GM23338 (cell line): ENCODE data around the gene KSR2. TPM values are rescaled to one million over a fixed set of nuclear protein-coding genes. Genes with fewer than 3 reads are reported as not detected.

Experiments used
- ATAC-seq: fragments of 200-7000 bp; cut with Tn5 transposase; 3 replicates; pipeline ENCODE4 v1.9.1; 2020
- DNase-seq: peaks from one replicate; pipeline ENCODE4 v3.0.0-alpha.2; 2015; ENCODE audit warnings: low spot score
- H2AFZ ChIP-seq: fragments of 200-600 bp; sonication (generic); 2 replicates; pipeline ENCODE4 v1.8.0; 2016; ENCODE audit warnings: antibody characterized with exemption, mild to moderate bottlenecking, moderate library complexity
- H3F3A ChIP-seq: fragments of 200-600 bp; sonication (generic); replicated peaks from 2 replicates; pipeline ENCODE4 v1.8.0; 2017; ENCODE audit warnings: antibody characterized with exemption, mixed run types, low read depth
- H3K27ac ChIP-seq: fragments of 200-600 bp; sonication (generic); 2 replicates; pipeline ENCODE4 v1.6.1; 2016; ENCODE audit warnings: low read depth
- H3K27me3 ChIP-seq: fragments of 200-600 bp; sonication (generic); 2 replicates; pipeline ENCODE4 v1.8.0; 2016; ENCODE audit warnings: mild to moderate bottlenecking, mixed run types, moderate library complexity; ENCODE audit not compliant: insufficient read depth
- H3K36me3 ChIP-seq: fragments of 200-600 bp; sonication (generic); 2 replicates; pipeline ENCODE4 v1.8.0; 2016; ENCODE audit warnings: mild to moderate bottlenecking; ENCODE audit not compliant: insufficient read depth
- H3K4me1 ChIP-seq: fragments of 200-600 bp; sonication (generic); 2 replicates; pipeline ENCODE4 v1.8.0; 2016; ENCODE audit warnings: mild to moderate bottlenecking, moderate library complexity; ENCODE audit not compliant: insufficient read depth
- H3K4me2 ChIP-seq: fragments of 200-600 bp; sonication (generic); 2 replicates; pipeline ENCODE4 v1.7.1; 2017; ENCODE audit warnings: mixed run types
- H3K4me3 ChIP-seq: fragments of 200-600 bp; sonication (generic); 2 replicates; pipeline ENCODE4 v1.6.1; 2016; ENCODE audit warnings: mixed run types
- H3K79me2 ChIP-seq: fragments of 200-600 bp; sonication (generic); replicated peaks from 2 replicates; pipeline ENCODE4 v1.8.0; 2017; ENCODE audit warnings: mild to moderate bottlenecking; ENCODE audit not compliant: insufficient read depth
- H3K9me2 ChIP-seq: fragments of 200-600 bp; sonication (generic); 2 replicates; pipeline ENCODE4 v1.8.0; 2017; ENCODE audit not compliant: insufficient read depth
- H4K20me1 ChIP-seq: fragments of 200-600 bp; sonication (generic); replicated peaks from 2 replicates; pipeline ENCODE4 v1.8.0; 2017; ENCODE audit warnings: mild to moderate bottlenecking; ENCODE audit not compliant: insufficient read depth
- H3K27ac Mint-ChIP-seq: 2 replicates; pipeline ENCODE4 v1.8.0; 2020; ENCODE audit warnings: inconsistent platforms, mild to moderate bottlenecking, moderate library complexity, mixed read lengths
- H3K27me3 Mint-ChIP-seq: 3 replicates; pipeline ENCODE4 v1.8.0; 2022; ENCODE audit warnings: low read depth, mild to moderate bottlenecking, moderate library complexity, mixed read lengths, inconsistent platforms; ENCODE audit not compliant: insufficient read depth, poor library complexity
- H3K36me3 Mint-ChIP-seq: 3 replicates; pipeline ENCODE4 v1.8.0; 2021; ENCODE audit warnings: low read depth, mild to moderate bottlenecking, inconsistent platforms, moderate library complexity, mixed read lengths
- H3K4me1 Mint-ChIP-seq: 3 replicates; pipeline ENCODE4 v1.8.0; 2020; ENCODE audit warnings: mild to moderate bottlenecking, inconsistent platforms, mixed read lengths
- H3K4me3 Mint-ChIP-seq: 3 replicates; pipeline ENCODE4 v1.8.0; 2021; ENCODE audit warnings: moderate library complexity, mild to moderate bottlenecking, inconsistent platforms, mixed read lengths
- H3K9me3 Mint-ChIP-seq: 3 replicates; pipeline ENCODE4 v1.8.0; 2020; ENCODE audit warnings: moderate library complexity, mild to moderate bottlenecking, inconsistent platforms, mixed read lengths
- CREB1 ChIP-seq: fragments of 250-450 bp; sonication (Bioruptor Pico); IDR thresholded peaks from 2 replicates; pipeline ENCODE4 v1.5.0; 2020; ENCODE audit warnings: low read depth, mild to moderate bottlenecking, moderate library complexity
- CTCF ChIP-seq, 2 experiments: fragments of 200-600 bp in 1 of 2; sonication (generic) in 1 of 2; conservative IDR thresholded peaks; 2 replicates each; pipeline versions ENCODE4 v1.5.1 to v1.6.1; 2016 to 2017; ENCODE audit warnings: antibody characterized with exemption in 2 of 2, low read depth in 2 of 2, mild to moderate bottlenecking in 2 of 2, moderate library complexity in 1 of 2
- ETS1 ChIP-seq: IDR thresholded peaks from 2 replicates; pipeline ENCODE4 v1.6.1; 2016; ENCODE audit warnings: antibody characterized with exemption
- EZH2phosphoT487 ChIP-seq: fragments of 200-600 bp; sonication (generic); IDR thresholded peaks from one replicate; pipeline ENCODE4 v1.8.1; 2018; ENCODE audit warnings: antibody characterized with exemption; ENCODE audit not compliant: unreplicated experiment
- JUNB ChIP-seq: IDR thresholded peaks from one replicate; pipeline ENCODE4 v1.6.1; 2016; ENCODE audit warnings: antibody characterized with exemption; ENCODE audit not compliant: unreplicated experiment
- NANOG ChIP-seq: IDR thresholded peaks from 2 replicates; pipeline ENCODE4 v1.6.1; 2016; ENCODE audit warnings: antibody characterized with exemption, borderline replicate concordance
- REST ChIP-seq: IDR thresholded peaks from one replicate; pipeline ENCODE4 v1.6.1; 2018; ENCODE audit warnings: antibody characterized with exemption; ENCODE audit not compliant: unreplicated experiment
- STAT1 ChIP-seq: IDR thresholded peaks from one replicate; pipeline ENCODE4 v1.6.1; 2016; ENCODE audit warnings: antibody characterized with exemption; ENCODE audit not compliant: unreplicated experiment
- ZNF114 ChIP-seq: fragments of 250-450 bp; sonication (Bioruptor Pico); IDR thresholded peaks from 2 replicates; pipeline ENCODE4 v1.5.0; 2020; ENCODE audit warnings: mild to moderate bottlenecking, moderate library complexity
- ZNF331 ChIP-seq: fragments of 250-450 bp; sonication (Bioruptor Pico); IDR thresholded peaks from 2 replicates; pipeline ENCODE4 v1.5.0; 2020; ENCODE audit warnings: low read depth, mild to moderate bottlenecking, moderate library complexity
- ZNF462 ChIP-seq: fragments of 250-450 bp; sonication (Bioruptor Pico); IDR thresholded peaks from 2 replicates; pipeline ENCODE4 v1.5.0; 2020; ENCODE audit warnings: mild to moderate bottlenecking, moderate library complexity
- polyA plus RNA-seq: library from polyadenylated mRNA; unstranded; fragments of >200 nt; fragmentation: Nextera tagmentation; extraction: Ambion mirVana; gene quantifications from 2 replicates; pipeline ENCODE4 v1.2.1, GENCODE V29; 2016
- total RNA-seq: library from RNA; depleted of rRNA; stranded (reverse); fragments of >200 nt; shearing (Covaris generic); gene quantifications from 2 replicates; pipeline ENCODE4 v1.2.3, GENCODE V29; 2014

The KSR2 gene
- total and polyA plus RNA-seq, 2 experiments from 2014 or later = 1.1 to 2.7 TPM

GRCh38 chr12:117645473-117645872, 323.3 kb downstream of the KSR2 start:
- TF ChIP-seq NANOG = no peak
- TF ChIP-seq ZNF331 = no peak
- TF ChIP-seq ETS1 = no peak
- no peak for TF ChIP-seq REST
- no peak for TF ChIP-seq ZNF462 (CRISPR knock-in tag)
- no peak for TF ChIP-seq EZH2phosphoT487
- no peak for TF ChIP-seq CREB1 (CRISPR knock-in tag)
- TF ChIP-seq CTCF (conservative IDR thresholded peaks at IDR 0.05; ENCODE audit: low read depth in 2 of 2) = no peak
- TF ChIP-seq STAT1 = no peak
- no peak for TF ChIP-seq JUNB
- no peak for TF ChIP-seq ZNF114 (CRISPR knock-in tag)
- H3K27ac ChIP-seq = no peak overlapping the region
- peaks cover 4% of the 10 kb centered on the region; the same call in 1 of the 3 replicates for H3K4me1 Mint-ChIP-seq
- no peaks in the 10 kb centered on the region for H3K27me3 ChIP-seq
- no peak overlapping the region for H3K4me3 Mint-ChIP-seq
- no peaks in the 10 kb centered on the region for H3K36me3 ChIP-seq
- no peaks in the 10 kb centered on the region for H3K79me2 ChIP-seq
- no peak for DNase-seq
- H2AFZ ChIP-seq = no peak overlapping the region
- no peak overlapping the region for H3K4me2 ChIP-seq
- H3F3A ChIP-seq = no peaks in the 10 kb centered on the region
- no peak overlapping the region for H3K4me3 ChIP-seq
- peaks cover under 1% of the 10 kb centered on the region; the same call in 1 of the 3 replicates for H3K9me3 Mint-ChIP-seq
- ATAC-seq = no peak
- peaks cover 4% of the 10 kb centered on the region; the same call in 1 of the 2 replicates for H3K4me1 ChIP-seq
- no peaks in the 10 kb centered on the region for H3K9me2 ChIP-seq
- H3K27me3 Mint-ChIP-seq = peaks cover 2% of the 10 kb centered on the region
- H3K27ac Mint-ChIP-seq = no peak overlapping the region
- H3K36me3 Mint-ChIP-seq = no peaks in the 10 kb centered on the region
- no peaks in the 10 kb centered on the region; the same call in 1 of the 2 replicates for H4K20me1 ChIP-seq
